NCI-H1436 treated with DMSO at 0.1 percent for 48 hours (cell line): ENCODE measurements around the gene DYNLRB1.
"Not testable (repeated sequence)": the region's sequence is repeated elsewhere in the genome, so short reads cannot be mapped to it uniquely, and the experiment has no call there.

Source experiments
- DNase-seq: peaks from one replicate; lab custom pipeline; 2025; lab: John Stamatoyannopoulos, UW

Gene DYNLRB1

GRCh38 chr20:34516247-34517113 is at the start of gene DYNLRB1:
DYNLRB1 (plus strand) TSS chr20:34516422; CDS start chr20:34516459, 37 bp downstream.
- peak; percentile 58 for DNase-seq

GRCh38 chr20:34468951-34469350 is 47.3 kb upstream of the DYNLRB1 start:
- no peak for DNase-seq

- no peak for DNase-seq
Measured at GRCh38 chr20:34472246-34472925, 43.8 kb upstream of the DYNLRB1 start.

GRCh38 chr20:34473262-34473883 is 42.8 kb upstream of the DYNLRB1 start:
- DNase-seq, result no peak

GRCh38 chr20:34475979-34476736 is 40.1 kb upstream of the DYNLRB1 start:
- no peak for DNase-seq

GRCh38 chr20:34479627-34480026 is 36.6 kb upstream of the DYNLRB1 start:
- DNase-seq, result no peak

- not testable (repeated sequence) for DNase-seq
Measured at GRCh38 chr20:34482154-34482553, 34.1 kb upstream of the DYNLRB1 start.

- not testable (repeated sequence) for DNase-seq
Measured at GRCh38 chr20:34483585-34484220, 32.5 kb upstream of the DYNLRB1 start.

GRCh38 chr20:34485068-34485634 is 31.1 kb upstream of the DYNLRB1 start:
- no peak for DNase-seq

GRCh38 chr20:34491226-34491931 is 24.8 kb upstream of the DYNLRB1 start:
- DNase-seq, result no peak

- DNase-seq, result no peak
Measured at GRCh38 chr20:34491932-34492509, 24.2 kb upstream of the DYNLRB1 start.

GRCh38 chr20:34493646-34494045 is 22.6 kb upstream of the DYNLRB1 start:
- DNase-seq, result no peak

- DNase-seq, result no peak
Measured at GRCh38 chr20:34495307-34495706, 20.9 kb upstream of the DYNLRB1 start.

GRCh38 chr20:34495916-34496315 is 20.3 kb upstream of the DYNLRB1 start:
- no peak for DNase-seq

GRCh38 chr20:34497596-34497995 is 18.6 kb upstream of the DYNLRB1 start:
- DNase-seq, result not testable (repeated sequence)

- no peak for DNase-seq
Measured at GRCh38 chr20:34500823-34501222, 15.4 kb upstream of the DYNLRB1 start.

- no peak for DNase-seq
Measured at GRCh38 chr20:34506480-34506879, 9.7 kb upstream of the DYNLRB1 start.

- no peak for DNase-seq
Measured at GRCh38 chr20:34507702-34508413, 8.4 kb upstream of the DYNLRB1 start.

GRCh38 chr20:34510575-34510974 is 5.6 kb upstream of the DYNLRB1 start:
- no peak for DNase-seq

- no peak for DNase-seq
Measured at GRCh38 chr20:34511891-34512265, 4.3 kb upstream of the DYNLRB1 start.
